HG02970 (cell line): ENCODE data around the gene PIK3C2G.

Experiments used
- ATAC-seq: cut with Tn5 transposase; IDR thresholded peaks from one replicate; pipeline ENCODE4 v1.9.1; 2021; ENCODE audit warnings: mild to moderate bottlenecking, moderate library complexity, moderate number of reproducible peaks; ENCODE audit not compliant: unreplicated experiment, low FRiP score

PIK3C2G gene

DNA sequence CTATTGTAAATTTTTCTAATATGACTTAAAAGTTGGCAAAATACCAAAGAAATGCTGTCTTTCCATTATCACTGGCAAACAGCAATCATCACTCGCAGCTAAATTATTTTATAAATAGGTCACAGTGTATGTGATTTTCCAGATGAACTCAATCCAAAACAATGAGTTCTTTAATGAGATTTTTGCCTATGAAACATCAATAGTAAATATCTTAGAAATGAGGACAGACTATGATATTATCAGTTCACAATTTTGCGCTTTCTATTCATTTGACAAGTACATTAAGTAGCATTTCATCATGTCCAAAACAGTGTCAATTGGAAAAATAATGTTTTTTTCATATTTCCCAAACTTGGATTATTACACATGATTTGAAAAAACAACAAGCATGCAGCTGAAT is 65.7 kb downstream of the PIK3C2G start:
- ATAC-seq: no peak

DNA sequence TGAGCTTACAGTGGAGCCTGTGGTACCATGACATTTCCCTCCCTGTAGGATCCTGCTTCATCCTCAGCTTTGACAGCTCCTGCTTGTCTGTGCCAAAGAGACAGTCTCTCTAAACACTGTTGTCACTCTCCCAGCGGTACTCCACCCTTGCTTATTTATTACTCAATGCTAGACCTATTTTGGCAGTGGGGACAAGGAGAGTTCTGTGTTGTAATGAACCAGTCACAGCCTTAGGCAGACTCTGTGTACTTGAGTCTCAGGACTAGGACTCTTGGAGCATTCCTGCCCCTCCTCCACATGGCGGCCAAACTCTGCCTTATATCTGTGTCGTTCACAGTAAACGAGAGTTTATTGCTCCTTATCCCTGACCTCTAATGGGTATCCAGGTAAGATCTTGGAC is 70.9 kb downstream of the PIK3C2G start:
- ATAC-seq: no peak

DNA sequence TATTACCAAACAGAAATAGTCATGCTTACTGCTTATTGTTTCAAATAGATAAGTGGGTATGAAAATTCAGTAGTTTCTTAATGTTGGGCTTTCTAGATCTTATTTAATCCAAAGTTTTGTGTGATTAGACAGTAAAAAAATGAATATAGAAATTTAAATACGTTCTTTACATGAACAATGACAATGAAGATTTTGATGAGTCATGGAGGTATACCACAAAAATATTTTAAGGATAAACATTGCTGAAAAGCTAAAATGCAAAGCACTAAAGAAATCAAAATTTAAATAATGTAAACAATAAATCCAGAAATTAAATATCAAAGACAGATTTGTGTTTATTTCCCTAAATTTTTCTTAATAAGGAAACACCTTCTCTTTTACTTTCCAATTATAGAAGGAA is 78.3 kb downstream of the PIK3C2G start:
- no peak for ATAC-seq

DNA sequence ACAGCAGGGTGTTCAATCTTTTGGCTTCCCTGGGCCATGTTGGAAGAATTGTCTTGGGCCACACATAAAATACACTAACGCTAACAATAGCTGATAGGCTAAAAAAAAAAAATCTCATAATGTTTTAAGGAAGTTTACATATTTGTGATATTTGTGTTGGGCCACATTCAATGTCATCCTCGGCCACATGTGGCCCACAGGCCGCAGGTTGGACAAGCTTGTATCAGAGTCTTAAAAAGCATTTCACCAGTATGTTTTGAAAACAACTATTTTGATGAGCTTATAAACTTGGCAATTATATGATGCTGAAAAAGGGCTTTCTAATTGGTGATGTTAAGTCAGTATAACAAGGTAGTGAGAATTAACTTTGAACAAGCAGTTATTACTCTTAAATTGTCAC is 78.9 kb downstream of the PIK3C2G start:
- no peak for ATAC-seq

DNA sequence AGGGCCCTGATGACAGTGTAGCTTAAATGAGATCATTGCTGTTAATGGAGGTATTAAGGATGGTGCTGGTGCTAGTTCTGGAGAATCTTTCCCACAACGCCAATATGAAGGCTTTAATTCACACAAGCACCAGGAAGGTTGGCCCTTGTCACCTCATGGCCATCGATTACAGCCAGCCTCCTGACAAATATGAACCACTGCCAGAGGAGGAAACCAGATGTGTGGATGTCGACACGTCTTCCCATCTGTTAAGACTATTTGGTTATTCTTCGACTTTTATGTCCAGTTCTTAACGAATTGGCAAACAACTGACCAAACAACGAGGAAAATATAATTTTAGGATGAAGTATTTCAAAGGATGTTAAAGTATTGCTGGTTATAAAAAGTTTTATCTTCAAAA is 79.5 kb downstream of the PIK3C2G start:
- no peak for ATAC-seq

DNA sequence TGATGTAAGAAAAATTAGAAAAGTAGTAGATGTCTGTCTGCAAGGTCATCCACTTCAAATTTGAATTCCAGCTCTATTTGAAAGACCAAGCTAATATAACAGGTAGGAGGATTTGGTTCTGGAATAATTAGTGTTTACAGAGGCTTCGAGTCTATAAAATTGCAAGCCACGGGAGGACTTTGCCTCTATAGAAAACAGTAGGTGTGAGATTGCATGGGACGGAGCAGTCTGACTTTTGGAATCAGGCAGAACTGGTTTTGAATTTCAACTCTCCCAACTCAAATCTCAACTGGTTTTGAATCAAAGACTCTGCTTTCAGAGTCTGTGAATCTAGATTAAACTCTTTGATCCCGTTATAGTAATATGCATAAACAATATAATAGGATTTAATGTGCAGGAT is 82.4 kb downstream of the PIK3C2G start:
- no peak for ATAC-seq

DNA sequence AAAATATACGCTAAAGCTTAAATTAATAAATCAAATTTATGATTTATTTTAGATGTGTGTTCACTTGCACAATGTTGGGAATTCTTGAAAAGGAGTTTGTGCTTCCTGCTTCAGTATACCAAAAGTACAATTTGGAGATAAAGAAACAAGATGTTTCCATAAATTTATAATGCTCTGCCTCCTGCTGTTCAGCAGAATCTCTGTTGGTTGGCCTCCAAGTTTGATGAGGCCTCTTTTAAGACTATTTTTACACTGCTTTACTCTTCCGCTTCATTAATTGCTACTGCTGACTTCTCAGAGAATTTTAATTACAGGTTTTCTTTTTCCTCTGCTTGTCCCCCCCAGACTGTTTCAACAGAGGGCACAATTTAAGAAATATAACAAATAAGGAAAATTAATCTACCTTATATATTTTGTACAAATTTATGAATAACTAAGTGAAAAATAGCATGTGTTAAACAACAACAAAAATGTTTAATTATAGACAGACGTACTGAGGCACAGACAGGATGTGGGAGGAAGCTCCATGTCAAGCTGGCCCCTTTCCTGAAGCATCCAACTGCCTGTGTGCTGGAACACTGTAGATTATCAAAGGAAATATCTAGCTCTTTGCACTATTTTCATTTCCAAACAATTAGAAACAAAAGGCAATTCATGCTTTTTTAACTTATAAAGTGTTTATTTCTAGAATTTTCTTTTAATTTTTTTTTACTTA is 83.9 kb downstream of the PIK3C2G start:
- ATAC-seq: no peak

DNA sequence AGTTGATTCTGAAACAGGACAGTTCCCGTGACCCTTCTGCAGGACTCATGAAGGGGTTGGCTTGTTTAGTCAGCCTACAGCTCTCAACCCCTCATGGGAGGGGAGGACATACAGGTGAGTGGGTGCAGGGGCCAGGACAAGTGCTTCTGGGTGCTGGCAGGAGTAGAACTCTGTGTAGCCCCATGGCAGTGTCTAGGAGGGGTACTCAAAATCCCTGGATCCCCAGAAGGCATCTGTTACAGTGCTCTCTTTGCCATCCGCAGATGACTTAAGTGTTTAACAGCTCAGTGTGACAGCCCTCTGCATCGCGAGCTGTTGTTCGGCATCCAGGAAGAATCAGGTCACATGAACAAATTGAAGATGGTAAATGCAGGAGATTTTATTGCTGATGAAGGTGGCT is 91.0 kb downstream of the PIK3C2G start:
- ATAC-seq: no peak

DNA sequence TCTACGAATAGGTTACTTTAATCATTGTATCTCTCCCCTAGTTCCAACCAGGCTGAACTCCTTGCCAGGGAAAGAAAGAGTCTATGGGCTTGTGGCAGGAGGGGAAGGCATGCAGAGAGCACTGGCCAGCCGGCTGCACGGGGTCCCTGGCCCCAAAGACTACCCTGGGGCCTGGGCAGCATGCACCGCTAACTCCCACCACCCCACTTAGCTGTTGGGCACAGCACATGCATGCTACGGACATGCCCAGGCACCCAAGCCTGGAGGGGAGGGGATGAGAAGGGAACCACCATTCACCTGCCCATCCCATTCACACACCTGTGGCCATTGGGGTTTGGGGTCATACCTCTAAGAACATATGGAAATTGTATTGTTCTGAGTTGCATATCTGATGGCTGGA is 94.1 kb downstream of the PIK3C2G start:
- ATAC-seq: no peak

DNA sequence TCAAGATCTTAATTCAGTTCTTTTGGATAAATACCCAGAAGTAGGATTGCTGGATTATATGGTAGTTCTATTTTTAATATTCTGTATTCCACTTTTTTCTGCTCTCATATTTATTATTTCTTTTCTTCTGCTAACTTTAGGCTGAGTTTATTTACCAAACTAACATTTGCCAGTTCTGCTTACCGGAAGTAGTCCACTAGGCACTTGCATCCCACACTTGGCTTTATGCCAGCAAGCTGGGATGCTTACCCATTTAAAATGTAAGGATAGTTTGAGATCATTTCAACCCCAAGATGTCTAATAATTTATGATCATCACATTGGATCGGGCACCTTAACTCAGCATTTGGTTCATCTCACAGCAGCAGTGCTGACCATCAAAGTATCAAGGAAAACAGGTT is 96.8 kb downstream of the PIK3C2G start:
- ATAC-seq: no peak

DNA sequence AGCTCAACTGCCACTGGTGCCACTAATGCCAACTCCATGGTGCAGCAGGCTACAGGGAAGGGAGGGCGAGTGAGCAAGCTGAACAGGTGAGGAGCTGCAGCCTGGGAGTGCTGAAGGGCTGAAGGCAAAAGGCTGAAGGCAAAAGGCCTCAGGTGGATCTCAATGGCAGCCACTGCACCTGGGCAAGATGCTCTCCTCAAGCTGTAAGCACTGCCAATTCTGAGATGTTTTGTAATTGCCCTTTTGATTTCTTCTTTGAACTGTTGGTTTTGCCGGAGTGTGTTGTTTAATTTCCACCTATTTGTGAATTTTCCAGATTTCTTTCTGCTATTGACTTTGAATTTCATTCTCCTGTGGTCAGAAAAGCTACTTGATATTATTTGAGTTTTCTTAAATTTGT is 97.6 kb downstream of the PIK3C2G start:
- ATAC-seq: no peak

DNA sequence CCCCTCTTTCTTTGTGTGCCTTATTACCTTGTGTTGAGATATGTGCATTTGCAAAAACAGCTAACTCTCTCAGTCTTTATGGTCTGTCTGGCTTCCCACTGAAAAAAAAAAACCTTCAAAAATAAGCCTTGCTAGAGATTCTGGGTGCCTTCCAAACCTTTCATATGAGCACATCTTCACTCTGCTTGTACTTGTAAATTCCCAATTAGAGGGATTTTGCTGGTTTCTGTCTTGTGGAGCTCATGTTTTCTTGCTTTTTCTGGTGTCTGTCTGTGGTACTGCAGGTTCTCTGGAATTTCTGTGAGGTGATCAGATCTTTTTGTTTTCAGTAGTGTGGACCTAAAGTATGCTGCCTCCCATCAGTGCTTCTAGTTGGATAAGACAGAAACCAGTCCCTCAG is 100.1 kb downstream of the PIK3C2G start:
- no peak for ATAC-seq

DNA sequence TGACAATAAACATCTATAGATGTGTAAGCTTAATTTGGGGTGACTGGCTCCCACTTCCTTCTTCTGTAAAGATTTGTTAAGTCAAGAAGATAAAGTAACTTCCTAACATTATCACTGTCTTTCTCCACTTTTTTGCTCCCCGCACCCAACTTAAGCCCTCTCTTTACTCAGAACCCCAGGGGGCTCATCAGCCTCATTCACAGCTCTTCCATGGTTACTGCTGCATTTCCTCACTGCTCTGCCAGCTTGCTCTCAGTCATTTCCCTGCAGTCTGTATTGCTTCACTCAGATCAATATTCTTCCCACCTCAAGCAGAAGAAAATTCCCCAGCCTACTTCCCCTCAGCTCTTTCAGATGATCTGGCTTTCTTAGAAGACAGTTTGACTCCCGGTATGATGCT is 102.0 kb downstream of the PIK3C2G start:
- ATAC-seq: no peak

DNA sequence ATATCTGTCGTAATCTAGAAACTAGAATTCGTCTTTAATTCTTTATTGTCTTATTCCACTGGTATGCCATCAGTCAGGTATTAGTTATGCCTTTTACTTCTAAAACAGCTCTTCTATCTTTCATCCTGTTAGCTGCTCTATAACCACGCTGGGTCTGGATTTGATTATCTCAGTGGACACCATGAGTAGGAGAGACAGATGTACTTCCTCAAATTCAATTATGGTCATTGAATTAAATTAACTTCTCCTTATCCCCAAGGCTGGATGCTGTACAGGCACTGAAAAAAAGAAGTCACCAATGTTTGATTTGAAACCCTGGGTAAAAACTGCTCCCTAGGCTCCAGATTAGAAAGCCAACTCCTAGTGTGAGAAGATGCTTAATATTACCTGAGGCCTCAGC is 107.3 kb downstream of the PIK3C2G start:
- no peak for ATAC-seq

DNA sequence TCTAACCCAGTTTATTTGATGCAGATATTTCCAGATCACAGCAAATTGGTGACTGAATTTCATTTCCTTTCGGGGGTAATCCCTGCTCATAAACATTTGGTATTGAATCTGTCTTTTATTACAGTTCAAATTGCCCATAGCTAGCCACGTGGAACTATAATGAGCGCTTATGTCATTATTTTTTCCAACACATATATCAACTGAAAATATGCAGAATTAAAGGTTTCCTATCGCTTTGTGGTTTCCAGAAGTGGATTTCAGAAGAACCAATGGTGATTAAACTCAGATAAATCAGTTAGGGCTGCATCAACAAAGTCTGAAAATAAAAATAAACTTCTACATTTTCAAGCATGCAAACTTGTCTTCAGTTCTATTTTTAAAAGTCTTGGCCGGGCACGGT is 111.9 kb downstream of the PIK3C2G start:
- ATAC-seq: no peak

DNA sequence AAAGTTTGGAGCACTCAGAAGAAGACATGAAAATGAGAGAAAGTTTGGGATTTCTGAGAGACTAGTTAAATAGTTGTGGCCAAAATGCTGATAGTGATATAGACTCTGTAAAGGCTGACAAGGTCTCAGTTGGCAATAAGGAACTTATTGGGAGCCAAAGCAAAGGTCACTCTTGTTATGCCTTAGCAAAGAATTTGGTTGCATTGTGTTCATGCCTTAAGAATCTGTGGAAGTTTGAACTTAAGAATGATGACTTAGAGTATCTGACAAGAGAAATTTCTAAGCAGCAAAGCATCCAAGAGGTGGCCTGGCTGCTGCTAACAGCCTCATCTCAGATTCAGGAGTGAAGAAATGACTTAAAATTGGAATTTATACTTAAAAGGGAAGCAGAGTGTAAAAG is 113.8 kb downstream of the PIK3C2G start:
- no peak for ATAC-seq

DNA sequence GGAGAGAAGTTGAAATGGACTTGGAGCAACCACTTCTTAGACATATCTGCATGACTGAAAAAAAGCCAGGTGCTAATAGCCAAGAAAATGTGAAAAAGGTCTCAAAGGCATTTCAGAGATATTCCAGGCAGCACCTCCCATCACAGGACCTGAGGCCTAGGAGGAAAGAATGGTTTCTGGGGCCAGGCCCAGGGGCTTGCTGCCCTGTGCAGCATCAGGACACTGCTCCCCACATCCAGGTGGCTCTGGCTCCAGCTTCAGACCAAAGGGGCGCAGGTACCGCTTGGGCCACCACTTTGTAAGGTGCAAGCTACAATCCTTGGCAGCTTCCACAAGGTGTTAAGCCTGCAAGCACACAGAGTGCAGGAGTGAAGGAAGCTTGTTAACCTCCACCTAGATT is 114.3 kb downstream of the PIK3C2G start:
- no peak for ATAC-seq

DNA sequence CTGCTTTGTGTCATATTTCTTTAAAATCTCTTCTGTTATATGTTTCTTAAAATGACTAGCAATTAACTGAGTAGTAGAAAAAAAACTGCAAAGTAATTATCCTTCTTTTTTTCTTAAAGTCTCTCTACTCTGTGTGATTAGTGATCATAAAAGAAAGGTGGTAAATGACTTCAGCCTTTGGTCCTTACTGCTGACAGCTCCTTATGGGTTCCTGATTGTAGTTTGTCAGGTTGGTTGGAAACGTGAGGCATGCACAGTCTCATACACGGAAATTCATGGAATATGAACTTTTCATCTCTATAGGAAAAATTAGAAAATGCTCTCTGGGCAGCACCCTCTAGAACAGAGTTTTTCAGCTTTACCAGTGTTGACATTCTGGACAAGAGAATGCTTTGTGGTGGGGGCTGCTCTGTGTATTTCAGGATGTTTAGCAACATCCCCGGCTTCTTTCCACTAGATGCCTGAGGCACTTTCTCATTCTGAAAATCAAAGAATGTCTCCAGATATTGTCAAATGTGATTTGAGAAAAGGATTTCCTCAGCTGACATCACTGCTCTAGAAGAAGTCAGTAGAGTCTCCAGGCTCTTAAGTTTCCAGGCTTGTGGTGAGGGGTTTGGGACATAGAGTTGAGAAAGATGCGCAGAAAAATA is 121.0 kb downstream of the PIK3C2G start:
- ATAC-seq: no peak

DNA sequence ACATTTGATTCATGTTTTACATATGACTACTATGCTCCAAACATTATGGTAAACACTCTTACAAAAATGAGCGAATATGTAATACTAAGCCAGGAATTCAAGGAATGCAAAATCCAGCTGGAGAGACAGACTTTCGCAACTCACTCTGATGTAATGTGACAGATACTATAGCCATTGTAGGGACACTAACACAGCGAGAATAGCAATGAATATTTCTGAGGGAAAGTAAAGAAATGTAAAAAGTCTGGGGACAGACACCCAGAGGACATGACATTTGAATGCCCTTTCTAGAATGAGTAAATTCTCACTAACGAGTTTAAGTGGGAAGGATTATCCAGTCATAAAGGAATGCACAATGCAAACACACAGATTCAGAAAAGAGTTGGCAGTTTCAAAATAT is 121.9 kb downstream of the PIK3C2G start:
- no peak for ATAC-seq

DNA sequence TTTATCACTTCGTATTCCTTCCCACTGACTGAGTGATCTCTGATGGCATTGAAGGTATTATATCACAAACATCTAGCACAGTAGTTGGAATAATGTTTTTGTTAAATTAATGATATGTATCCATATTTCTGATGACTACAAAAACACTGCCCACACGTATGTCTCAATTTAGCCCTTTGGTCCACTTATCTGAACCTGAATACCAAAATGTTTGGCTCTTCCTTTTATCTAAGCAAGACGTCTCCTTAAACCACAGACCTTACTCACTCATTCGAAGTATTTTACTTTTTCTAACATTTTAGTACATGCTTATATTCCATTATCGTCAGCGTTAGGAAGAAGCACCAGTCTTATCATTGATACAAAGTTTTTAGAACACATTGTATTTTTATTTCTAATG is 126.4 kb downstream of the PIK3C2G start:
- no peak for ATAC-seq

DNA sequence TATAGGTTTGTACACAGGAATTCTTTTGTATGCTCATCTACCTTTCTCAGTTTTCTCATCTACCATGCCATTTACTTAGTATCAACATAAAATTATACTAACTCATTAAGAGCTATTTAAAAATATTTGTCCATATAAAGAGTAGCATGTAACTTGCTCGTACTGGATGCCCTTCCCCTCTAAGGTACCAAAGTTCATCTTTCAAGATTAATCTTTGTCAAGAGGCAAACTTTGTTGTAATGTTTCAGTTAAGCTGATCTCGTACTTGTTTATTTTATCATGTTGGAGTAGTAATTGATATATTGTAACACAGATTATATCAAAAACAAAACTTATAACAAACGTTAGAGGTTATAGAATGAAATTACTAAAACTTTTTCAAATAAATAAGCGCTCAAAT is 128.5 kb downstream of the PIK3C2G start:
- ATAC-seq: no peak

DNA sequence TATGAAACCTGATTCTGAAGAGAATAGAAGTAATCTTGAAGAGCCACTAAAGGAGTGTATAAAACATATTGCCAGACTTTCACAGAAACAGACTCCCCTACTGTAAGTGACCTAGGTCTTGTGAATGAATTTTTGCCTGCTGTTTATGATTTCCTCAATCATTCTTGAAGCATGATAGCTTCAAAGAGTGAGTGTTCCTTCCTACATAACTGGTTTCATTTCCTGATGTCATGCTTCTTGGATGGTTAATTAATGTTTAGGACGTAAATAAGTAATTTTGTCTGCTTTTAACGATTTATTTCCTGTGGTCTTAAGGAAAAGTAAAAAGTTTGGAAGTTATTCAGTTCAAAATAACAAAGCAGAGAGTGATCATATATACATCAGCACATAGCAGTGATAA is 129.8 kb downstream of the PIK3C2G start:
- ATAC-seq: no peak

DNA sequence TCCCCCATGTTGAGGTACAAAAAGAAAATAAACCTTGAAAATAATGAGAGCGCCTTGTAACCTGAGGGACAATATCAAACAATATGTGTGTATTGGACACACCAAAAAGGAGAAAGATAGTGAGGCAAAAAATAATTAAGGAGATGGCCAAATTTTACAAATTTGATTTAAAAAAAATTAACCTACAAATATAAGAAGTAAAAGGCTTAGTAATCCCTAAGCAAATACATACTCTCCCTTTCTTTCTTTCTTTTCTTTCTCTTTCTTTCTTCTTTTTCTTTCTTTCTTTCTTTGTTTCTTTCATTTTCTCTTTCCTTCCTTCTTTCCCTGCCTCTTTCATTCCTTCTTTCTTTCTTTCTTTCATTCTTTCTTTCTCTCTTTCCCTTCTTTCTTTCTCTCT is 133.4 kb downstream of the PIK3C2G start:
- ATAC-seq: no peak
